Keratinocyte (primary cell): Measurements from ENCODE around the gene CHST10.

ENCODE experiments used
- CTCF ChIP-seq, 3 experiments: IDR thresholded peaks in 1 of 3; conservative IDR thresholded peaks in 1 of 3; optimal IDR thresholded peaks in 1 of 3; 2 replicates in 2 of 3; 3 replicates in 1 of 3; pipeline versions ENCODE3 to v1.5.1; 2011; ENCODE audit warnings: low read length in 3 of 3, mild to moderate bottlenecking in 3 of 3, moderate library complexity in 2 of 3, control low read depth in 1 of 3, inconsistent platforms in 1 of 3; ENCODE audit not compliant: insufficient read depth in 2 of 3; ENCODE audit errors: extremely low read depth in 1 of 3
- EZH2 ChIP-seq: IDR thresholded peaks from one replicate; pipeline ENCODE4 v1.6.1; 2012; ENCODE audit warnings: inconsistent platforms, mild to moderate bottlenecking, low read length, moderate library complexity

GRCh38 chr2:100412881-100413321, 4.6 kb downstream of the CHST10 start:
- no peak for TF ChIP-seq CTCF (optimal IDR thresholded peaks at IDR 0.05 in 1 of 3, IDR thresholded peaks at IDR 0.05 in 1 of 3, conservative IDR thresholded peaks at IDR 0.05 in 1 of 3; ENCODE audit: extremely low read depth in 1 of 3, insufficient read depth in 2 of 3, low read length in 3 of 3)
- no peak for TF ChIP-seq EZH2
